HG02763 (cell line): ENCODE results near the gene SCYGR5.
"Not testable (repeated sequence)": the region's sequence is repeated elsewhere in the genome, so short reads cannot be mapped to it uniquely, and the experiment has no call there.

Source experiments
- ATAC-seq: cut with Tn5 transposase; IDR thresholded peaks from one replicate; pipeline ENCODE4 v1.9.1; 2021; ENCODE audit warnings: mild to moderate bottlenecking, moderate library complexity; ENCODE audit not compliant: unreplicated experiment

SCYGR5 gene, protein sequence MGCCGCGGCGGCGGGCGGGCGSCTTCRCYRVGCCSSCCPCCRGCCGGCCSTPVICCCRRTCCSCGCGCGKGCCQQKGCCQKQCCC

DNA sequence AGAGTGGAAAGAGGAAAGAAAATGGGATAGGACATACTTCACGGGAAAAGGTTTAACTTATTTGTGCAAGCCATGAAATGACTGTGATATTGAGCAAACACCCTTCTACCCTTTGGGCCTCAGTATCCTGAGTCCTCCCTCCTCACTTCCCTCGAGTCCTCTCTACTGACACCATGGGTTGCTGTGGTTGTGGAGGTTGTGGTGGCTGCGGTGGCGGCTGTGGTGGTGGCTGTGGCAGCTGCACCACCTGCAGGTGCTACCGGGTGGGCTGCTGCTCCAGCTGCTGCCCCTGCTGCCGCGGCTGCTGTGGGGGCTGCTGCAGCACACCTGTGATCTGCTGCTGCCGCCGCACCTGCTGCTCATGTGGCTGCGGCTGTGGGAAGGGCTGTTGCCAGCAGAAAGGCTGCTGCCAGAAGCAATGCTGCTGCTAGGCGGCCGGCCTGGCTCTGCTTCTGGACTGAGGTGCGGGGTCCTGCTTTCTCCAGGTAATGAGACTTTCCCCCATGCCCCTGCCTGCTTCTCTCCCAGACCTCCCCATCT lies at the start of gene SCYGR5:
SCYGR5 (plus strand) TSS at position 174 of the 540 bp plus-strand sequence; CDS start at position 174, 0 bp downstream.
- not testable (repeated sequence) for ATAC-seq

DNA sequence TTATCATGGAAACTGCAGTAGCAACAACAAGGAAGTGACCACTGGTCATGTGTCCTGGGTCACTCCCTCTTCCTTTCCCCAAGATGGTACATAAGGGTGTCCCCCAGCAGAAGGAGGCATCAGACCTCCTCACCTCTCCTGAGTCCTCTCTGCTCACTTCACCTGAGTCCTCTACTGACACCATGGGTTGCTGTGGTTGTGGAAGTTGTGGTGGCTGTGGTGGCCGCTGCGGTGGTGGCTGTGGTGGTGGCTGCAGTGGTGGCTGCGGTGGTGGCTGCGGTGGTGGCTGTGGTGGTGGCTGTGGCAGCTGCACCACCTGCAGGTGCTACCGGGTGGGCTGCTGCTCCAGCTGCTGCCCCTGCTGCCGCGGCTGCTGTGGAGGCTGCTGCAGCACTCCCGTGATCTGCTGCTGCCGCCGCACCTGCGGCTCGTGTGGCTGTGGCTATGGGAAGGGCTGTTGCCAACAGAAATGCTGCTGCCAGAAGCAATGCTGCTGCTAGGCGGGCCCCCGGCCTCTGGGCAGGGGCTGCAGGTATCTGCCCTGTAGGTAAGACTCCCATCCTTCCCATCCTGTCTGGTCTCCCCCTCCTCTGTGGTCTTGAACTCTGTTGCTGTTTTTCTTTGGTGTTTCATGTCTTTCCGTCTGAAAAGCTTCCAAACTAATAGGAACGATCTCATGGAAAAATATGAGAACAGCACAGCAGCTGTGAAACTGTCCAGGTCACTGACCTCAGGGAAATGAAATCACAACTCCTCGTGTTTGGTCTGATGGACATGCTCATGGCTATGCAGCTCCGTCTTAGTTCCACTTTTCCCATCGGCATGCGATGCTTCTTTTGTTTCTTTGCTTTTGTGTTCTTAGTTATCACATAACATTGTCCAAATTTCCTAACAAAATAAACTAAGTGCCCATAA lies 49.0 kb upstream of the SCYGR5 start, which contains the start of gene SCYGR4:
SCYGR4 (plus strand) TSS at position 183 of the 915 bp plus-strand sequence; CDS start at position 183, 0 bp downstream.
- no peak for ATAC-seq

DNA sequence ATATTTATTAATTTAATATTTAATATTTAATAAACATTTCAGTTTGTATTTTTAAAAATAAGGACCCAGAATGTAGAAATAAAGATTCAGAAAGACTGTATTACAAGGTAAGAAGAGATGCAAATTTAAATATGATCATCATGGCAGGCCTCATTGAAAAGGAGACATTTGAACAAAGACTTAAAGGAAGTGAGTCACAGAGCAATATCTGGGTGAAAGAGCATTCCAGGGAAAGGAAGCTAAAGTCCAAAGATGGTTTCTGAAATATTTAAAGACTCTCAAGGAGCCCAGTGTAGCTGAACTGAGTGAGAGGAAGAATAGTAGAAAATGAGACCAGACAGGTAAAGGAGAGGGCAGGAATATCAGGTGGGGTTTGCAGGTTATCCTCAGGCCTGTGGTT lies 43.4 kb upstream of the SCYGR5 start:
- no peak for ATAC-seq

DNA sequence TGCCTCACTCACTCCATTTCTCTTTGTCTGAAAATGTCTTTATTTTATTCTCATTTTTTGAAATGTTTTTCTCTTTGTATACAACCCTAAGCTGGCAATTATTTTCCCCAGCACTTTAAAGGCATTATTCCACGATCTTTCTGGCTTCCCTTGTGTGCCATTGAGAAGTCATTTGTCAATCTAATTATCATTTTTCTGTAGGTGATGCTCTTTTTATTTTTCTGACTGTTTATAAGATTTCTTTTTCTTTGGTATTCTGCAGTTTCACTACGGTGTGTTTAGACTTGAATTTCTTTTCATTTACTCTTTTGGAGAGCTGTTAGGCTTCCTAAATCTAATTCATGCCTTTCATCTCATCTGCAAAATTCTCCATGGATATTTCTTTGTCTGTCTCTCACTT lies 41.2 kb upstream of the SCYGR5 start:
- no peak for ATAC-seq

DNA sequence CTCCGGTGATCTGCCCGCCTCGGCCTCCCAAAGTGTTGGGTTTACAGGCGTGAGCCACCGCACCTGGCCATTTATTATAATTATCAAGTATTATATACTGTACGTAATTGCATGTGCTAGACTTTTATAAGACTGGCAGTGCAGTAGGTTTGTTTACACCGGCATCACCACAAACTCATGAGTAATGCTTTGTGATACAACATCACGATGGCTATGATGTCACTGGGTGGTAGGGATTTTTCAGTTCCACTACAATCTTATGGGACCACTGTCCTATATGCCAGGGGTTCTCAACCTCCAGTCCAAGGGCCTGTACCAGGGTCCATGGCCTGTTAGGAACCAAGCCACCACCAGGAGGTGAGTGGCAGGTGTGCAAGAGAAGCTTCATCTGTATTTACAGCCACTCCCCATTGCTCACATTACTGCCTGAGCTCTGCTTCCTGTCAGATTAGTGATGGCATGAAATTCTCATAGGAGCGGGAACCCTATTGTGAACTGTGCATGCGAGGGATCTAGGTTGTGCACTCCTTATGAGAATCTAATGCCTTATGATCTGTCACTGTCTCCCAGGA lies 39.9 kb upstream of the SCYGR5 start:
- no peak for ATAC-seq

DNA sequence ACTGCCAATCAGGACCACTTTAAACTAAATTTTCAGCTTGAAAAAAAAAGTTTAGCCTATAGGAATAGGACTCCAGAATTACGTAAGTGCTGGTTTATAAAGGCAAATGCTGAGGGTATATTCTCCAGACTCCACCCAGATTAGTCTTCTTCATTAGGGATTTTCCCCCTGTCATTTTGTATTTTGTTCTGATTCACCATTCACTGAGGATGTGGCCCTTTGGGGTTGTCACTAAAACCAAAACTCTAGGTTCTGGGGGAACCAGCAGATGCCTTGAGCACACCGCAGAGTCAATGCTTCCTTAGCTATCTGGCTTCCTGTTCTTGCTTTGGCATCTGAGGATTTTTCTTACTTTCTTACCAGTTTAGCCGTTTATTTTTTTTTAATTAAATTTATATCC lies 38.8 kb upstream of the SCYGR5 start:
- peak; percentile 80 for ATAC-seq

DNA sequence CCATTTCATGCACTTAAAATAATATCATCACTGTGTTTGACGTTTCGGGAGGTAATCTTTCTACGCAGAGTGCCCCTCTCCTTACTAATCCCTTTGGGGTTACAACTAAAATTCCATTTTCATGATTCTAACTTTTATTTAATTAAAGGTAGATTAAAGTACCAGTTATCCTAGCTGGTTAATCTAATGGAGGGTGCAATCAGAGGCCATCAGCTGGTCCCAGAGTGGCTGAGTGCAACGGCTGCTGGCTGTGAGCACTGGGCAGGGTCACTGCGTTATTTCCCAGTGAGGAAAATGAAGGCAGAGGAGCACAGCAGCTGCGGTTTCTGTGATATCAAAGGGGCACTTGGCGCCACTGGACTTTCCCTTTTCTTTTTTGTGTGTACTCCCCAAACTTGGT lies 37.2 kb upstream of the SCYGR5 start:
- ATAC-seq: no peak

DNA sequence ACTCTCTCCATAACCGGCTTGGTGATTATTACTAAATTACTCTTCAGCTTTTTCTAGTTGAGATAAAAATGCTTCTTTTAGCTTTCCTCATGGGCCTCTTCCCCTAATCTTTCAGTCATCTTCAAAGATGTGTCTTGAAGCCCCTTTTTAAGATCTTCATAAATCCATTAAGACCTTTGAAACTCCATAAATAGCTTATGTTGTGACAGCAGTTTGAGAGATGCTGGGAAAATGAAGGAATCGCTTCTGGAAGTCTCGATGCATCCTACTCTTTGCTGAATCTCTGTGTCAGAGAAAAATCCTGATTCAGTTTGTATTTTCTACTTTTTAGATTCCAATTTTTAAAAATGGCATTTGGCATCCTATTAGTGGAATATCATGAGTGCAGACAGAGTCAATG lies 36.3 kb upstream of the SCYGR5 start:
- no peak for ATAC-seq

DNA sequence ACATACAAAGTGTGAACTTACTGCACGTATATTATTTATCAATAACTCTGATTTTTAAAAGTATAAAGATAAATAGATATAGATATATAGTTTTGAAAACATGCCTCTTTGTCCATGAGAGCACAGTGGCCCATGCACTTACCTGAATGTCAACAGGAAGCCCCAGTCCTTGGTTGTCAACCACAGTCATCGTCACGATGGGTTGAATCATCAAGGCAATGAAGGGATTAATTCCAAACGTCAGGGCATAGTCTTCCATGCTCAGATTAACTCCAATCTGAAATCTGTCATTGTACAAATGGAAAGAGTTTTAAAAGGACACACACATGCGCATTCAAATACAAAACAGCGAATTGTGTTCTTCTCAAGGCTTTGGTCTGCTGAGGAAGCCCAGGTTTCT lies 33.8 kb upstream of the SCYGR5 start:
- ATAC-seq: no peak

DNA sequence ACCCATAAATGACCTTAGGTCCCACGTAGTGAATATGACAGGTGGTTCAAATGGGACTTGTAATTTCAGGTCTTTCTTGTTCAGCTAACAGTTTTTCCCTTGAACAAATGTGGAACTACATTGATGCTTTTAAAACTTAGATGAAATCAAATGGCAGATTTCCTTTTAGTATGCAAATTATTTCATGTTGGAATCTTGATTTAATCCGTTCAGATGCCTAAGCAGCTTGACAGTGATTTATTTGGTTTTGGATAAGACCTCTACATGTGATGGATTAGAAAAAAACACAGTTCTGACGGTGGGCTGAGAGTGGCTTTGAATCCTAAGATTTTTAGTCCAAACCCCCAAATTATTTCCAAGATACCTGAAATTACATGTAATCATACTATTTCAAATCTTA lies 32.4 kb upstream of the SCYGR5 start:
- ATAC-seq: no peak

DNA sequence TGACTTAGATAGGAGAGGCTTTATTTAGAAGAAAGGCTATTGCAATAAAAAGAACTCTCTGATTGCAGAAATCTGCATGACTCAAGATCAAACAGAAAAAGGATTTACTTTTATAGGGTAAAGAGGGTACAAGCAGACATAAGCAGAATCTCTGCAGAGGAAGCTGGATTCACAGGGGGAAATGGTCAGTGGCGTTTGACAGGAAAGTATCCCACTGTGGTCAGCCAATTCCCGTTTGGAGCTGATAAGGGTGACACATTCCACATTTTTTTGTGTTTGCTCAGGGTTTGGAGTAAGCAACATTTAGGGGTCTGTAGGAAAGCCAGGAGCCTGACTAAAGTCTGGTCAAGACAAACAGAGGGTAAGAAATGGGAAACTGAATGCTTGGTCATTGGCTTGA lies 23.9 kb upstream of the SCYGR5 start:
- ATAC-seq: no peak

DNA sequence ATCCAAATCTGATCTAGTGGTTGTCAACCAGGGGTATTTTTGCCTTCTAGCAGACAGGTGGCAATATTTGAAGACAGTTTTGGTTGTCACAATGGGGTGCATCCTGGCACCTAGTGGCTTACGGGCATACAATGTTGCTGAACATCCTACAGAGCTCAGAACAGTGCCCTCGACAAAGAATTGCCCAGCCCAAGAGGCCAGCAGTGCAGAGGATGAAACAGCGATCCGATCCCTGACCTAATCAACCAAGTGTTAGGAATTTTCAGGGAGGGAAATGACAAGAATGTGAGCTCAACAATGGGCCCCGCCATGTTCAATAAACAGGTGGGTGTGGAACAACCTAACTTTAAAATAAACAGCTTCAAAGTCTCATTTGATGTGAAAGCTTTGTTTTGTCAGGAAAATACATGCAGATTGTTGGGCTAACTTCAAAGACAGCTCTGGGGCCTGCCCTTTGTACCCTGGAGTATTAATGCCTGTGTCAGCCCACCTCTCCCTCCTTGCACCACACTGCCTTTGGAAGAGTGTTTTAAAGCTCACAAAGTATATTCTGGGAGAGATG lies 22.5 kb upstream of the SCYGR5 start:
- ATAC-seq: no peak

DNA sequence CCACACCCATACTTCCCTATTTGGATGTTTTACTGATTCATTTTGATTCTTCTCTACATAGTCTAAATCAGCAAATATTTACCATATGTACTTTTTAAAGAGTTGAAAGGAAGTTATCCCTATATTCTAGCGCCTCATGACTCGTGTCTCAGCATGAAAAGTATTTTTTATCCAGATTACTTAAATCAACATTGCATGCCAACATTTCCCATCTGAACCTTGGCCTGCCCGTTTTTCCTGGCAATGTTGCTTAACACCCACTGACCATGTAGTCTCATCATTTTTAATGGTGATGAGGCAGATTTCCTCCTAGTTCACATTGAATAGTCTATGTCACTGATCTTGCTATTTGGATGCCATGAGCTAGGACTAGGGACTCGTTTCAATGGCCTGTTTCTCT lies 13.2 kb upstream of the SCYGR5 start:
- ATAC-seq: no peak

DNA sequence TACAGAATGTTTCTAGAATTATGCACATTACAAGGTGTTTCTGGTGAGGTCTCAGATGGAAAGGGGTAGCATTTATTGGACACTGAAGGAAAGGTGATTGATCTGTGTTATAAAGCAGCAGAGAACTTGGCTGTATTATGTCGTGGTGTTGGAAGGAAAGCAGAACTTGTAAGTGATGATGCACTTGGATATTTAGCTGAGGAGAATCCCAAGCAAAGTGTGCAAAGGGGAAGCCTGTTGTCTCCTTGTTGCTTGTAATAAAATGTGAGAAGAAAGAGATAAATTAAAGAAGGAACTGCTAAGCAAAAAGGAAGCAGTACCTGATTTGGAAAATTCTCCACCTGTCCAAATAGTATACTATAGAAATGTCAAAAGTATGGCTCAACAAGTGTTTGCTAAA lies 12.2 kb upstream of the SCYGR5 start:
- ATAC-seq: no peak

DNA sequence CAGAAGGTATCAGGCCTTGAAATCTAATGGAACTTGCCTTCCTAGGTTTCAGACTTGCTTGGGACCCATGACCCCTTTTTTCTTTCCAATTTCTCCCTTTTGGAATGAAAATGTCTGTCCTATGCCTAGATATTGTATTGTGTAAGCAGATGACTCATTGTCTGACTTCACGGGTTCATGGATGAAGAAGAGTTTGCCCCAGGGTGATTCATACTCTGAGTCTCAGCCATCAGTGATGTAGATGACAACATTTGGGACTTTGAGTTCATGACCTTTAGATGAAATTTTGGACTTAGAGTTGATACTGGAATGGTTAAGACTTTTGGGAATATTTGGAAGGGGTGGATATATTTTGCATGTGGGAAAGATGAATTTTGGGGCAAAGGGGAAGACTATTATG lies 11.2 kb upstream of the SCYGR5 start:
- no peak for ATAC-seq

DNA sequence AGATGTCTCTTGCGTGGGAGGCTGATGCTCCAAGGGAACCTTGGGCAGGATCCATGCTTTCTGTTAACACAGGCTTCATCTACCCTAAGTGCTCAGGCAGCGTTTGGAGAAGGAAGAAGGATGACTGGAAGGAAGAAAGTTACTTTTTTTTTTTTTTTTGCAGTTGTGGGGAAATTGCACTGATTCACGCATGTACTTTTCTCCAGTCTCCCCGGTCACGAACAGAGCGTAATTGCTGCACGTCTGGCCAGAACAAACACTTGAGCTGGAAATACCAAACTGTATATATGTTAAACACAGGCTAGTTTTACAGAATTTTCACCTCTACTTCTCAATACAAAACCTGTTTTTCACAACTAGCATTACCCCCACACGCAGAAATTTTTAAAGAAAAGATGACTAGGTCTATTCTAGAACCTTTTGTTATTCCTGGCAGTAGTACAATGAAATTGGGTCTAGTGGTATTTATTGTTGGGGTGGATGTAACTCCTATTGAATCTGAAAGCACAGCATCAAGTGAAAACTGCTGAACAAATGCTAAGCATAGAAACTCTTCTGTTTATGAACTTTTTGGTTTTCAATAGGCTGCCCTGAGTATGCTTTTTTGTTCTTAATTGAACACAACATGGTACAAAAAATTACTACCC lies 9.3 kb upstream of the SCYGR5 start:
- no peak for ATAC-seq

DNA sequence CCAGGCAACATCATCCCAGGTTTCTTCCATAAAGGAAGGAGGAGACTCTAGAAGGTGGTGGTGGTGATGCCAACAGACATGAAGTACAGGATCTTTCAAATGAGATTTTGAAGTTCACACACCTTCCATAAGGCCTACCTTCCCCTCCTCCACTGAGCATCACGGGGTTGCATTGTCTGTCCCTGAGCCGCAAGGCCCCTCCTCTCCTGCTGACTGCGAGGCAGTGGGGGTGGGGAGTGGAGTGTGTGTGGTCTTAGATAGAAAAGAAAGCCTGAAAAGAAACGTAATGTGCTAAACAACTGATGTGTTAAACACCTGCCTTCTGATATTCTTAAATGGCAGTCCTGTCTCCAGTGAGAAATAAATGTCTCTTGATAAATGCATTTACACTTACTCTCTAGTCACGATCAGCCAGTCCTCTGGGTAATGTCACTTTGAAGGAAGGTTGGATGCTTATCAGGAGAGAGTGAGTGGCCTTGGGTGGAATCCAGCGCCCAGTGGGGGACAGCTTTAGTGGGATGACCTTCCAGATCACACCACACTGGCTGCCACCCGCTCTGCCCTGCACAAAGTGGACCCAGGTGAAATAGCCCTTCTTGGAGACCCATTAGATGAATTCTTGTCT lies 5.5 kb upstream of the SCYGR5 start:
- no peak for ATAC-seq

DNA sequence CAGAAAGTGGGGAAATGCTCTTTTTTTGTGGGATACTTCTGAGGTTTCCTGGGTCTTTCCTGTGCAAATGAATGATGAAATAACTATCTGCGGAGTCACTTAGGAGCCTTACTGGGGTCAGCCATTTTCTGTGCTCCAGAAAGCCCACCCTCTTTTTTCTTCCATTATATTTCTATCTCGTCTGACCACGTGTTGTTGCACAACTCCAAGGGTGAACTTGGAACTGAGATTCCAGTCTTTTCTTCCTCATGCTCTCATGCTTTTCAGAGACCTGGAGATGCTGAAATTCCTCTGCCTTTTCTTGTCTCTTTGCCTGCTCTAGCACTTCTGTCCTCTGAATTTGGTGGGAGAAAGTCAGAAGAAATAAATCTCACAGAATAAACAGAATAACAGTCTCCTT lies 4.8 kb upstream of the SCYGR5 start:
- ATAC-seq: no peak

DNA sequence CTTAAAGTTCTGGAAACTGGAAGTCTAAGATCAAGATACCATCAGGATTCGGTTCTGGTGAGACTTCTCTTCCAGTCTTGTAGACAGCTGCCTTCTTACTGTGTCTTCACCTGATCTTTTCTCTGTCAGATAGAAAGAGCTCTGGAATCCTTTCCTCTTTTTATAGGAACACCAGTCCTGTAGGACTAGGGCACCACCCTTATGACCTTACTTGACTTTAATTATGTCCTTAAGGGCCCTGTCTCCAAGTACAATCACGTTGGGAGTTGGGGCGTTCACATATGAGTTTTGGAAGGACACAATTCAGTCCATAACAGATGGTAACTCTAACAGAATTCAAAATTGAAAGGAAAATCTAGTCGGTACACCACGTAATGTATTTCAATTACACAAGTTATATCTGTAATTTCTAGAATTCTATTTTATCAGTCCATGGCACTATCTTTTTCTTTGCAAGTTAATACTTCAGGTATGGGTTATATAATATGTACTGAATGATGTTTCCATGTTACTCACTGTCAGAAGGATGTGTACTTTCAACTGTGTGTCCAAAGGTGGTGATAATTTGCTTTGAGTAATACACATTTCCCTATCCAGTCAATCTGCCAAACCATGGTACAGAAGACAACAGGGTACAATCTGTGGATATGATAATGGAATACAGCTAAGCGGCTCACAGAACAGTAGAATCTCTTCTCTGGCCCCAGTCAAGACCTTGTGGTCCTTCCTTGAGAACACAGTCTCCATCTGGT lies 1.2 kb upstream of the SCYGR5 start:
- no peak for ATAC-seq
